Heart left ventricle (tissue), 16 donors: ENCODE data around the gene PTPRO. TPM values are rescaled to one million over a fixed set of nuclear protein-coding genes. Genes with fewer than 3 reads are reported as not detected.
A peak's percentile ranks its signal among the peaks of the same experiment; 100 is the strongest.

Experiments
- ATAC-seq, 4 donors: fragments of 200-7000 bp; cut with Tn5 transposase; one replicate each; pipeline ENCODE4 v1.9.1; 2020 to 2022; ENCODE audit warnings: moderate library complexity in 4 of 4, mild to moderate bottlenecking in 3 of 4, moderate number of reproducible peaks in 1 of 4
- DNase-seq, 5 donors: peaks; one replicate each; pipeline ENCODE4 v3.0.0-alpha.2; 2020
- H3K27ac ChIP-seq, 12 donors: fragments of 200-600 bp; sonication (generic) in 4 of 12; one replicate each; pipeline versions ENCODE4 v1.5.0 to v1.8.0; 2016 to 2022; ENCODE audit warnings: mild to moderate bottlenecking in 2 of 12
- H3K27me3 ChIP-seq, 9 donors: fragments of 200-600 bp; sonication (generic) in 2 of 9; one replicate each; pipeline versions ENCODE4 v1.5.1 to v1.8.0; 2016 to 2022; ENCODE audit warnings: mild to moderate bottlenecking in 3 of 9
- H3K36me3 ChIP-seq, 9 donors: fragments of 200-600 bp; sonication (generic) in 2 of 9; one replicate each; pipeline versions ENCODE4 v1.5.0 to v1.8.0; 2018 to 2022; ENCODE audit warnings: mild to moderate bottlenecking in 2 of 9
- H3K4me1 ChIP-seq, 12 donors: fragments of 200-600 bp; sonication (generic) in 4 of 12; one replicate each; pipeline versions ENCODE4 v1.5.0 to v1.8.0; 2016 to 2022; ENCODE audit warnings: mild to moderate bottlenecking in 3 of 12
- H3K4me3 ChIP-seq, 12 donors: fragments of 200-600 bp; sonication (generic) in 4 of 12; one replicate each; pipeline versions ENCODE4 v1.5.0 to v1.8.0; 2017 to 2022; ENCODE audit warnings: mild to moderate bottlenecking in 9 of 12, moderate library complexity in 4 of 12
- H3K9me3 ChIP-seq, 12 donors: fragments of 200-600 bp; sonication (generic) in 4 of 12; one replicate each; pipeline versions ENCODE4 v1.5.0 to v1.8.0; 2016 to 2022; ENCODE audit warnings: mild to moderate bottlenecking in 1 of 12
- CTCF ChIP-seq, 12 donors: fragments of 200-600 bp; sonication (generic) in 4 of 12; IDR thresholded peaks; one replicate each; pipeline versions ENCODE4 v1.5.0 to v1.8.0; 2018 to 2022; ENCODE audit warnings: antibody characterized with exemption in 12 of 12, mild to moderate bottlenecking in 5 of 12
- POLR2A ChIP-seq, 2 donors: fragments of 450-650 bp; IDR thresholded peaks; one replicate each; pipeline ENCODE4 v1.6.1; 2017; ENCODE audit warnings: antibody characterized with exemption in 2 of 2, mild to moderate bottlenecking in 2 of 2, moderate library complexity in 2 of 2
- WGBS, 4 donors: extraction: QIAGEN DNeasy Blood & Tissue Kit in 2 of 4; methylation state at CpG; one replicate each; pipeline versions ENCODE4 v1.1.5 to v1.1.7; 2013 to 2018; 5-methylcytosine and 5-hydroxymethylcytosine counted together
- intact Hi-C, 10 donors: fragments of 100-400 bp; cut with DNase I; formaldehyde crosslinking; loops; one replicate each; pipeline versions ENCODE4 v1.11.1 to v1.14.2; 2022
- polyA plus RNA-seq, 2 donors: library from polyadenylated mRNA; stranded (reverse); fragments of 200-250 nt; gene quantifications; one replicate each; pipeline ENCODE4 v1.2.3, GENCODE V29; 2013
- total RNA-seq, 9 donors: library from RNA; depleted of rRNA in 2 of 9; stranded (reverse); fragments of >200 nt in 2 of 9; fragmentation: NEBNext Ultra II Directional in 3 of 9; extraction: Animal tissue kit (Norgen Biotek cat#: 25700) in 3 of 9; gene quantifications; one replicate each; pipeline versions ENCODE4 v1.1.0 to v1.2.4, GENCODE V29; 2016 to 2023
- donor health status: ischemic (EF 13 %, LVEDD 7.1; RV severe dilation, severe dysfunction).
- donor health status: healthy with polysubstance abuse.
- donor health status: DM: no; HTN: yes; CAD: no.
- donor health status: DM: no; HTN: no; CAD: no.
- donor health status: ischemic (EF 25% LVEDD 6.9; RV normal size, moderate dysfunction).
- donor health status: ischemic (EF 25% LVEDD 5.7; RV mildly dilated, moderate dysfunction).
- donor health status: healthy.
- donor health status: DM: yes; HTN: yes; CAD: no.
- donor health status: ischemic (EF 35%, LVEDD 5.7; RV mildly dilated, moderate dysfunction).
- donor health status: nonischemic (EF 11% LVEDD 7.7; RV severe dilation, severe dysfunction).
- donor health status: DM: yes; HTN: yes; CAD: no.
- donor health status: PGD.
- donor health status: ischemic (EF 29% LVEDD 5.4; RV normal size, mild dysfunction).
- donor health status: nonischemic (EF 23%, LVEDD 6.1; RV moderate dilation, normal function).

PTPRO gene
- total and polyA plus RNA-seq, 11 donors: 0.20 to 9.3 (median 0.57) TPM

DNA sequence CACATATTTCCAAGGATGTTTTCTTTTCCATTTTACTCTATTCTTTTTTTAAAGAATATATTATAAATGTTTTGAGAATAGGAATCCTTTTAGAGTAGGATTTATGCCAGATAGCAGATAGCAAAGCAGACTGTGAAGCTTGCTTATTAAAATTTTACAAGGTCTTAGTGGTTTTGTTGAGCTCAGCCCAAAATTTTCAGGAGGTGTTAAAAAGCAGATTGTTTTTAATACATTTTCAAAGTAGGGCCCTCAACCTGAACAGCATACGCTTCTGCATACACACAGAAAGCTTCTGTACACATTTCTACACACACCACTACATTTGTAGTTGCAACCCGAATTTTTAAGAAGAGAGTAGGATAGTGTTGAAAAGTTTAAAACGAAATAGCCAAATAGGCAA, 315.9 kb downstream of the PTPRO start:
- no peak for ATAC-seq
- Histone ChIP-seq H3K9me3 (no peaks in the 10 kb centered on the region), H3K36me3 (peaks cover 0 to 43% (median 19%) of the 10 kb centered on the region in 9 donors), H3K4me3 (no peak overlapping the region), H3K27ac (peak overlapping the region in 7 of 12 donors; percentile 4 to 57 (median 25)), H3K4me1 (peaks cover 0 to 45% (median 3%) of the 10 kb centered on the region in 12 donors), H3K27me3 (no peaks in the 10 kb centered on the region)
- 67 to 86% (median 81%) methylated on average over 3 of the region's 3 CpGs for WGBS, 4 donors
- no peak for TF ChIP-seq CTCF (IDR thresholded peaks at IDR 0.05)
- TF ChIP-seq POLR2A (IDR thresholded peaks at IDR 0.05): no peak
- intact Hi-C loops: loop anchor here in 1 of 10 donors (10.0 kb wide), 1 partner anchor 147 kb away; the partner anchor contains the start of gene EPS8
- no peak for DNase-seq

DNA sequence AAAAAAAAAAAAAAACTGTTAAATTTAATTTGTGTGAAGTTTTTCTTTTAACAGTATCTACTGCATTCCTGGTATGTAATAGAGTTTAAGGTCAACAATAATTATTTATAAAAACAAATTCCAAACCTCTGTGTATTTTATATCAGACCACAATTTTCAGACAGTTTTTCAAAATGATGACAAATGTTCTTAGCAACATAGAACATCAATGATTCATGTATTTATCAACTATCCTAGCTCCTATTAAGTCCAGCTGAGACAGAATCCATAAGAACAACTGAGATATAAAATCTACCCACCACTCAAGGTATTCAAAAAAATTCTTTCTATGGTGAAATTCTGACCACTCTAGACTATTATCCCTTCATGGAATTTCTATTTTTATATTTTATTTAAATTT, 322.4 kb downstream of the PTPRO start:
- H3K4me1 ChIP-seq: peaks cover 0 to 1% (median 0%) of the 10 kb centered on the region in 12 donors
- TF ChIP-seq POLR2A (IDR thresholded peaks at IDR 0.05) (no peak), CTCF (IDR thresholded peaks at IDR 0.05) (no peak)
- DNase-seq (no peak), ATAC-seq (no peak)
- intact Hi-C loops: loop anchor here in 1 of 10 donors (10.0 kb wide), 1 partner anchor 140 kb away; the partner anchor contains the start of gene EPS8
- H3K27me3 ChIP-seq: no peaks in the 10 kb centered on the region
- H3K27ac ChIP-seq: no peak overlapping the region
- no peaks in the 10 kb centered on the region for H3K9me3 ChIP-seq
- no peak overlapping the region for H3K4me3 ChIP-seq
- H3K36me3 ChIP-seq: peaks cover 0 to 85% (median 47%) of the 10 kb centered on the region in 9 donors

- peaks cover 0 to 79% (median 30%) of the 10 kb centered on the region in 9 donors for H3K36me3 ChIP-seq
- no peaks in the 10 kb centered on the region for H3K27me3 ChIP-seq
- H3K9me3 ChIP-seq: no peaks in the 10 kb centered on the region
- no peak overlapping the region for H3K4me3 ChIP-seq
- intact Hi-C loops: loop anchor here in 1 of 10 donors (10.0 kb wide), 1 partner anchor 138 kb away; the partner anchor contains the start of gene EPS8
- 0% methylated on average over 1 of the region's 1 CpG for WGBS, 4 donors
- ATAC-seq (no peak), DNase-seq (no peak)
- no peaks in the 10 kb centered on the region for H3K4me1 ChIP-seq
- H3K27ac ChIP-seq: peak overlapping the region in 1 of 12 donors; percentile 3
- TF ChIP-seq CTCF (IDR thresholded peaks at IDR 0.05): no peak
- no peak for TF ChIP-seq POLR2A (IDR thresholded peaks at IDR 0.05)
Measured at GRCh38 chr12:15646581-15646980, 324.3 kb downstream of the PTPRO start.

Other genes starting within 250 kb of the PTPRO start
- 10 to 100 TPM in 1 of 9 donors, 1 to 10 TPM in 8; 2.9 to 17.7 (median 4.2) TPM for gene RERG, start 101.1 kb upstream of the PTPRO start, total RNA-seq
- 1 to 10 TPM; 3.7 to 5.3 TPM for gene RERG, start 101.1 kb upstream of the PTPRO start, polyA plus RNA-seq